Fibroblast of the aortic adventitia (primary cell): Measurements from ENCODE around the gene PCSK2. TPM values are rescaled to one million over a fixed set of nuclear protein-coding genes. Genes with fewer than 3 reads are reported as not detected.

Experiments used
- DNase-seq: peaks from one replicate; pipeline ENCODE4 v3.0.0-alpha.2; 2010; ENCODE audit warnings: low read depth
- H3K4me3 ChIP-seq: 2 replicates; pipeline ENCODE4 v1.5.1; 2011; ENCODE audit warnings: low read depth, mild to moderate bottlenecking, control low read depth, low read length, moderate library complexity
- CTCF ChIP-seq: IDR thresholded peaks from 2 replicates; pipeline ENCODE4 v1.5.1; 2011; ENCODE audit warnings: mild to moderate bottlenecking, low read length, control low read depth, inconsistent platforms; ENCODE audit not compliant: insufficient read depth
- total RNA-seq: library from RNA; depleted of rRNA; stranded (reverse); fragments of >200 nt; gene quantifications from 2 replicates; pipeline ENCODE4 v1.2.3, GENCODE V29; 2012; ENCODE audit warnings: low replicate concordance

PCSK2 gene
- total RNA-seq, 1 donor: not detected

GRCh38 chr20:17502105-17502504 lies 275.3 kb downstream of the PCSK2 start:
- no peak for TF ChIP-seq CTCF
- no peak overlapping the region for H3K4me3 ChIP-seq
- no peak for DNase-seq

- H3K4me3 ChIP-seq: no peak overlapping the region
- no peak for DNase-seq
- TF ChIP-seq CTCF: no peak
These were observed 276.6 kb downstream of the PCSK2 start for GRCh38 chr20:17503301-17504065.

- TF ChIP-seq CTCF: no peak
- H3K4me3 ChIP-seq: peak overlapping the region; percentile 45
These were observed 277.4 kb downstream of the PCSK2 start for GRCh38 chr20:17504066-17504897.

GRCh38 chr20:17504898-17505635 lies 278.2 kb downstream of the PCSK2 start:
- DNase-seq: peak; percentile 73
- H3K4me3 ChIP-seq: peak overlapping the region; percentile 63
- peak; percentile 52 for TF ChIP-seq CTCF

More at GRCh38 chr20:17504066-17504897, 277.4 kb downstream of the PCSK2 start:
- peak; percentile 10 for DNase-seq

GRCh38 chr20:17505636-17506517 lies 279.0 kb downstream of the PCSK2 start:
- no peak for TF ChIP-seq CTCF
- DNase-seq: peak; percentile 45
- H3K4me3 ChIP-seq: no peak overlapping the region

- no peak for DNase-seq
- H3K4me3 ChIP-seq: no peak overlapping the region
- TF ChIP-seq CTCF: no peak
These were observed 280.2 kb downstream of the PCSK2 start for GRCh38 chr20:17507032-17507431.
